ENCODE data around the gene SLC28A1.

Gene SLC28A1

GRCh38 chr15:84862214-84862975 is 22.1 kb upstream of the SLC28A1 start:
- H3K36me3 ChIP-seq = peaks cover 61% of the 10 kb centered on the region
- H3K27ac ChIP-seq = no peak overlapping the region
- no peaks in the 10 kb centered on the region for H3K27me3 ChIP-seq (ENCODE audit: insufficient read depth, low read depth, severe bottlenecking)

GRCh38 chr15:84863565-84864443 is 20.7 kb upstream of the SLC28A1 start:
- Histone ChIP-seq H3K27me3 (ENCODE audit: insufficient read depth, low read depth, severe bottlenecking) (no peaks in the 10 kb centered on the region), H3K9me3 (ENCODE audit: severe bottlenecking) (no peaks in the 10 kb centered on the region)
- no peak for DNase-seq

More at GRCh38 chr15:84862214-84862975, 22.1 kb upstream of the SLC28A1 start:
- Histone ChIP-seq H3K9me3 (ENCODE audit: severe bottlenecking) (no peaks in the 10 kb centered on the region), H3K4me3 (ENCODE audit: low read depth, low read length) (no peak overlapping the region)
- no peak for TF ChIP-seq CTCF (IDR thresholded peaks at IDR 0.05; ENCODE audit: low read depth, low read length)
- DNase-seq = no peak

GRCh38 chr15:84864444-84864795 is 20.0 kb upstream of the SLC28A1 start:
- Histone ChIP-seq H3K36me3 (peaks cover 59% of the 10 kb centered on the region), H3K27me3 (ENCODE audit: insufficient read depth, low read depth, severe bottlenecking) (no peaks in the 10 kb centered on the region), H3K9me3 (ENCODE audit: severe bottlenecking) (no peaks in the 10 kb centered on the region), H3K4me3 (ENCODE audit: low read depth, low read length) (no peak overlapping the region), H3K27ac (no peak overlapping the region)
- DNase-seq = no peak
- no peak for TF ChIP-seq CTCF (IDR thresholded peaks at IDR 0.05; ENCODE audit: low read depth, low read length)

More at GRCh38 chr15:84863565-84864443, 20.7 kb upstream of the SLC28A1 start:
- Histone ChIP-seq H3K4me3 (ENCODE audit: low read depth, low read length) (no peak overlapping the region), H3K27ac (no peak overlapping the region), H3K36me3 (peaks cover 56% of the 10 kb centered on the region)
- no peak for TF ChIP-seq CTCF (IDR thresholded peaks at IDR 0.05; ENCODE audit: low read depth, low read length)

- TF ChIP-seq CTCF (IDR thresholded peaks at IDR 0.05; ENCODE audit: low read depth, low read length) = no peak
- Histone ChIP-seq H3K36me3 (peaks cover 54% of the 10 kb centered on the region), H3K27me3 (ENCODE audit: insufficient read depth, low read depth, severe bottlenecking) (no peaks in the 10 kb centered on the region), H3K9me3 (ENCODE audit: severe bottlenecking) (no peaks in the 10 kb centered on the region), H3K27ac (no peak overlapping the region), H3K4me3 (ENCODE audit: low read depth, low read length) (no peak overlapping the region)
- DNase-seq = no peak
These were observed 19.3 kb upstream of the SLC28A1 start for GRCh38 chr15:84865074-84865569.

GRCh38 chr15:84868037-84868880 is 16.2 kb upstream of the SLC28A1 start:
- H3K9me3 ChIP-seq (ENCODE audit: severe bottlenecking) = no peaks in the 10 kb centered on the region
- no peak for TF ChIP-seq CTCF (IDR thresholded peaks at IDR 0.05; ENCODE audit: low read depth, low read length)
- no peaks in the 10 kb centered on the region for H3K27me3 ChIP-seq (ENCODE audit: insufficient read depth, low read depth, severe bottlenecking)
- H3K36me3 ChIP-seq = peaks cover 46% of the 10 kb centered on the region
- no peak overlapping the region for H3K4me3 ChIP-seq (ENCODE audit: low read depth, low read length)
- no peak for DNase-seq
- H3K27ac ChIP-seq = no peak overlapping the region
